DMS79 (cell line): ENCODE data around the gene MGP.

ENCODE experiments used
- DNase-seq: peaks from one replicate; lab custom pipeline; 2025; lab: John Stamatoyannopoulos, UW

Gene MGP

DNA sequence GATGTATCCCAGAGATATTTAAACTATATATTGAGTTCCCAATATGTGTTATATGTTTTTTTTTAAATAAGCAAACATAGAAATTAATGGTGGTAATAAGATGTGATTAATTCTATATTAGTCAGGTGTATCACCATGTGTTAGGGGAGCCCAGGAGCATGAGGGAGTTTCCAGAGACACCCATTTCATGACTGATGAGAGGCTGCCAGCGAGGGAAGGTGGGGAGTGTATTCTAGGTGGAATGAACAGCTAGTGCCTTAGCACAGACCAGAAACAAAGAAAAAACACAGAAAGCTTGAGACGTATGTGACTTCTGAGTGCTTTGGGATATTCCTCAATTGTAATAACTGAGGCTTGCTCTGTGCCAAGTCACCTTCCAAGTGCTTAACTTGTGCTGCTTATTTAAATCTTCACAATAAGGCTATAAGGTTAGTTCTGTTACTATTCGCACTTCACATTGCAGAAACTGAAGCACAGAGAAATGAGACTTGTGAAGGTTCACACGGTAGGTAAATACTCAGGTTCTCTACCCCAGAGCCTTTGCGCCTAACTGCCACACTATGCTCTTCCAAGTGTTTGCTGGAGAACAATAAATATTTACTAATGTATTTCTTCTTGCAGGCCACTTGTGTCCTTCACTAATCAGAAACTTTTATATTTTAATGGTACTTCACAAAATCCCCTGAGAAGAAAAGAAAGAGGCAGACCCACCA lies 17.9 kb upstream of the MGP start:
- DNase-seq = no peak

DNA sequence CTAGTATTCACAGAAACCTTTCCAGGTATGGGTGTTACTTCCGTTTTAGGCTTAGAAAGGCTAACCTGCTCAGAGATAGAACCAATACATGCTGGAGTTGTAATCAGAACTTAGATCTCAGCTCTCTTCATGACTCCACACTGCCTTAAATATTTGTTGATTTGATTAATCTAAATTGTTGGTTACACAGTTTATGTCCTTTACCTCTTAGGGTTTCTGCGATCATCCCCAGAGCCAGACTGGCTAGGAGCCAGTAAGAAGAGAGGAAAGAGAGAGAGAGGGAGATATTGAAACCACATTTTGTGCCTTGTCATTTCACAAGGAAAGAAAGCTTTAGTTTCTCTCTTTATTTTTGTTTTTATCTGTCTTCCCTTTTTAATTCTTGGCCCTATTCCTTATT lies 16.8 kb upstream of the MGP start:
- no peak for DNase-seq

- no peak for DNase-seq
Observed at GRCh38 chr12:14901228-14901562, 15.5 kb upstream of the MGP start.

- DNase-seq = no peak
Observed at GRCh38 chr12:14900521-14901227, 15.0 kb upstream of the MGP start.

DNA sequence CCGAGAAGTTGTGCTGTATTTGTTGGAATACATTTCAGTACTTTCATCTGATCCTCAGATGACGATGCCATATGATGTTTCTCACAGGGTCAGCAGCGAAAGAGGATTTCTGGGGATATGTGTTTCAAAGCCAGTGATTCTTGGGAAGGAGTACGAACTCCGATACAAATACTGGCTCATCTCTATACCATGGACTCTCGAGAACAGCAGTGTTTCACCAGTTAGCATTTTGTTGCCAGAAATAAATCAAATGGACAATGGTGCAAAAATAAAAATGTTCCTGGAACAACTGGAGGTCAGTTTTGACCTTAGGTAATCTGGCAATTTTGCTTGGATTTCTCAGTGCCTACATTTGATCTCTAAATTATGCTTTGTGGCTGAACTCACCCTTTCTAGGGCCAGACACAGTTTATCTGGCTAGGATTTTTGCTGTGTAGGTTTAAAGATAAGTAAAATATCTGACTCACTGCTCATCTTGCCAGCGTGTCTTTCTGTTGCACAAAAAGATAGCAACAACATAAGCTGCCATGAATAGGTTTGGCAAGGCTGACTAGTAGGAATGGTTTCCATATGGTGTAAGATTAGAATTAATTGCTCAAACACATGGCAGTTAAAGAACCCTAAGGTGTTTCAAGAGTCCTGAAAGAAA lies 11.0 kb upstream of the MGP start:
- DNase-seq = no peak

GRCh38 chr12:14893506-14894250 lies 8.0 kb upstream of the MGP start:
- DNase-seq = no peak

- DNase-seq = no peak
Observed at GRCh38 chr12:14892726-14893505, 7.3 kb upstream of the MGP start.

GRCh38 chr12:14890701-14891100 lies 5.0 kb upstream of the MGP start:
- no peak for DNase-seq

- no peak for DNase-seq
Observed at GRCh38 chr12:14886271-14886670, 617 bp upstream of the MGP start.

DNA sequence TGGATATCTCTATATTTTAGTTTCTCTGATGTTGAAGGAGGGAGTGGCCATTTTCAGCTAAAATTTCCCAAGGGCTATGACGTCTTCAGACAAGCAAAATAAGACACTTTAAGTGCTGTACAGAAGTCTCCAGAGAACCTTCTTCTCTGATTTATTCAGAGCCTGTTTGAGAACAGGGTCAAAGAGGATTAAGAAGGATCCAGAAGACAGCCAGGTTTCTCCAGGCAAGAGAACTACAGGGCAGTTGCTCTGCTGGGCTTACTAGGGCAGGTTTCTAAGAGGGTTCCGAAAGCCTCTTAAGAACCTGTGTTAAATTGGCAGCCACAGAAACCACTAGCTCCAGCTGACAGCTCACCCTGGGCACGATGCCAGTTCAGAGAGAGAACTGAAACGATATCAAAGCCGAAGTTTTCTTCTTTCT lies 1.2 kb downstream of the MGP start:
- peak; percentile 87 for DNase-seq

DNA sequence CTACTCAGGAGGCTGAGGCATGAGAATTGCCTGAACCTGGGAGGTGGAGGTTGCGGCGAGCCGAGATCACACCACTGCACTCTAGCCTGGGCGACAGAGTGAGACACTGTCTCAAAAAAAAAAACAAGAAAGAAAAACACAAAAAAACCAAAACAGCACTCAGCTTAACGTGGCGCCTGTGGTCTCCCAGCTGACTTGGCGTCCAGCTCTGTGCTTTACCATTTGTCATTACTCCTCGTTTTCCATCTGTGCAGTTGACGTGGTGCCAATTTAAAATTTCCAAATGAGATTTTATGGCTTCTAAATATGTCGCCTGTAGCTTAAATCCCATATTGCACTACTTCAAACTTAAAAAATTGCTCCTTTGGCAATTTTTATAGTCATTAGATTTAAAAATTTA lies 2.0 kb downstream of the MGP start:
- DNase-seq = no peak

DNA sequence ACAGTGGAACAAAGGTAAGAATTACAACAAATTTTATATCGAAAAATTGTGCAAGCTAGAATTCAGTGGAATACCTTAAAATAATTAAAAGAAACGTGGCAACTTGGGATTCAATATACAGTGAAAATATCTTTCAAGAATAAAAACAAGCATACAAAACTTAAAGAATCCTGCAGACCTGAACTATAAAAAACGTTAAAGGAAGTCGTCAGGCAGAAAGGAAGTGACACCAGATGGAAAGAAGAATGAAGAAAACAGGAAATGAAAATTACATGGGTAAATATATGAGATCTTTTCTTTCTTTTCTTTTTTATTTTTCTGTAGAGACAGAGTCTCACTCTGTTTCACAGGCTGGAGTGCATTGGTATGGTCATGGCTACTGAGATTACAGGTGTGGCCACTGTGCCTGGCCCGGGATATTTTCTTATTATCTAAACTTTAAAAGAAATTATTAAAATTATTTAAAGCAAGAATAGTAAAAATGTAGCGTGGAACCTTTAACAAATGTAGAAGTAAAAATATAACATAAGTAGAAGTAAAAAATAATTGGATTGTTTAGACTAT lies 4.7 kb downstream of the MGP start:
- no peak for DNase-seq

- no peak for DNase-seq
Observed at GRCh38 chr12:14879222-14879933, 6.3 kb downstream of the MGP start.

DNA sequence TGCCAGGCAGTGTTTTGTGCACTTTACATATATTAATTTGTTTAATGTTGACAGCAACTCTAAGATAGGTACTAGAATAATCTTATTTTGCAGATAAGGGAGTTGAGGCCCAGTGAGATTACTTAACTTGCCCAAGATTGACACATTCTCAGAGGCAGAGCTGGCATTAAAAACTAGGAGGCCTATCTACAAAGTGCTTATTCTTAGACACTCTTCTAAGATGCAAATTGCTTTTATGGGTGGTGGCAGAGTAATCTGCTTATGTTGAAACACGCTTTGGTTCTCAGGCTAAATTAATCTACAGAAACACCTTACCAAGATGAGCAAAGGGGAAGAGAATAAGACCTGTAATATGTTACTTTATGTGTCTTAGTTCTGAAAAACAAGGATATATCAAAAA lies 7.2 kb downstream of the MGP start:
- no peak for DNase-seq

DNA sequence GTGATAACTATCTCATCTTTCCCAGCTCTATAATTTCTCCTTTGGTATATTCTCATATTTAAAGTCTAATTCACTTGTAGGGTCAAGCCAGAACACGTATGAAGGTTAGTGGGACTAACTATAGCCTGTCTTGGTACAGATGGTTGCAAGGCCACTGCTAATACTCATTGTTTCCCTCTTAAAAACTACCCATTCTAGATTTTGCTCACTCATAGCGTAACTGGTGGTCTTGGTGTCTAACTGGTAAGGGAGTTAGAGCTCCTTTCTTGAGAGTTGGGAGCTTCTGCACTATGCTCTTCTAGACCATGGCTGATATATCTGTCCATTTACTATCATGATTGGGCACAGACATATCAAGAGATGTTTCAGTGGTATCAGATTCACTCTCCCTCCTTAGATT lies 8.8 kb downstream of the MGP start:
- no peak for DNase-seq

DNA sequence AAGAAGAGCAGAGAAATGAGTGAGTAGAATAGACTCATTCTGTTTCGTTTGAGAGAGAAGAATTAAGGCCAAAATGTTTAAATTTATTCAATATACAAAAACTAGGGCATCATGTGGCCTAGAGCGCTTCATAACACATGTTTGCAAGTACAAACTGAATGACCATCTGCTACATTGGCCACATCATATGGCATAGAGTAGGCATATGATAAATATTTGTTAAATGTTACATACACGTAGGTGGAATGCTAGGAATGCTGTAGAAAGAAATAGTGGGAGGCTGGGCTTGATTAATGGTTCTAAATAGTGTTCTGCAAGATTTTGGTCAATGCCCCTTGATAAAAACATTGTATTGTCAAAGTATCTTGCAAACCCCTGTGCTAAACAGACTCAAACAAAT lies 10.8 kb downstream of the MGP start:
- no peak for DNase-seq

DNA sequence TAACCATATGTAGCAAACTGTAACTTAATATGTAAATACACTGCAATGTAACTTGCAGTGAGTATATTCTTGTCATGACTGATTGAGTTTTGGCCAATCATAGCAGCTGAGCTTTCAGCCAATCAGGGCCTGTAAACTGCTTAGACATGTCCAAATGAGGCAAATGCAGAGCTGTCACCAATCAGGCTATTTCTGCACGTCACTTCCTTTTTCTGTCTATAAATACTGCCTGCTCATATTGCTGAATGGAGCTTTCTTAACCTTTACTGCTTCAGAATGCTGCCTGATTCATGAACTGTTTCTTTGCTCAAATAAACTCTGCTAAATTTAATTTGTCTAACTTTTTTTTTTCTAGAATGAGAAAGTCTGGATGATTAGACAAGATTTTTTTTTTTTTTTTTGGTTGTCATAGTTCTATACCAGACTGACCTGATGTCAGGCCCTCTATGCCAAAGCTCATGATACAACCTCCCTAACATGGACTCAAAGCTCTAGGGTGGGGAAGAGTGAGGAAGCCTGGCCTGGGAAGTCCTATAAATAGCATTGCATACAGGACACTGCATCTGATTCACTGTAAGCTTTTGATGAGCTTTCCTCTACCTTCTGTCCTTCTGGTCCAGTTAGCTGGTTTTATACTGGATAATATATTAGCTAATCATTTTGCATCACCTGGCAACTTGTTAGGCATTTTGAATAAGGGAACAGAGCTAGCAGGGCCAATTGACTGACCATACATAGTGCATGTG lies 12.0 kb downstream of the MGP start:
- no peak for DNase-seq

- no peak for DNase-seq
Observed at GRCh38 chr12:14871886-14872285, 13.8 kb downstream of the MGP start.

GRCh38 chr12:14871247-14871646 lies 14.4 kb downstream of the MGP start:
- DNase-seq = no peak

DNA sequence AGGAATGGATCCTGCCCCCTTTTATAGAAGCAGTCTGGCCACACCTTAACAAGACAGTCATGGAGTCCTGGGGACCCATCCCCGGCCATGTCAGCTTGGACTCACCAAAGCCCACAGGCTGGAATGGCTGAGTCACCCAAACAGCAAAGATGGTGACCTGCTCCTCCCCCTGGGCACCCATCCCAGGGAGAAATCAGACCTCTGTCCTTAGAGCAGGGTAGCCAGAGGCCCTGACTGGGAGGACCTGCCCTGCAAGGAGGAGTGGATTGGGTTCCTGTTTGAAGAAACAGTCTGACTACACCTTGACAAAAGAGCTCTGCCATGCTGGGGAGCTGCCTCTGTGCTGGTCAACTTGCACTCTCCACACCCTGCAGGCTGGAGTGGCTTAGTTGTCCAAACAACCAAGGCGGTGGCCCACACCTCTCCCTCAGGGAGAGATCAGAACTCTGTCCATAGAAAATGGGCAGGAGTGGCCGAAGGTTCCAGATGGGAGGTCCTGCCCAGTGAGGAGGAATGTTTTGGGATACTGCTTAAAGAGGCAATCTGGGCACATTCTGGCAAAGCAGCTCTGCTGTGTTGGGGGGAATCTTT lies 16.6 kb downstream of the MGP start:
- no peak for DNase-seq
